ENCODE measurements around the gene FILIP1L.

DNA sequence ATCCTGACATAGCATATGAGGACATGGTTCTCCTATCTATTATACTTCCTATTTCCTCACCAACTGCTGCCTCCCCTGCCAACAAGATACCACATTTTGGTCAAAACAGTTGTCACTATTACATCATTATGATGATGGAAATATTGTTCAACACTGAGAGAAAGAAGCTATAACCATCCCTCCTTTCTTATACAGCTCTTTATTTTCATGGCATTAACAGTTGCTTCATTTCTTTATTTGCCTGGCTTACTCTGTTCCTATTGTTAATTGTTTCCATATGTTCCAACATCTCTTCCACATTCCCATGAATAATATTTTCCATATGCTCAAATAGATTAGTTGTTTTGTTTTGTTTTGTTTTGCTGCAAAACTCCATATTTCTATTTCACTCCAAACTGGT, 40.8 kb upstream of the FILIP1L start:
- TF ChIP-seq, protein P1, sequence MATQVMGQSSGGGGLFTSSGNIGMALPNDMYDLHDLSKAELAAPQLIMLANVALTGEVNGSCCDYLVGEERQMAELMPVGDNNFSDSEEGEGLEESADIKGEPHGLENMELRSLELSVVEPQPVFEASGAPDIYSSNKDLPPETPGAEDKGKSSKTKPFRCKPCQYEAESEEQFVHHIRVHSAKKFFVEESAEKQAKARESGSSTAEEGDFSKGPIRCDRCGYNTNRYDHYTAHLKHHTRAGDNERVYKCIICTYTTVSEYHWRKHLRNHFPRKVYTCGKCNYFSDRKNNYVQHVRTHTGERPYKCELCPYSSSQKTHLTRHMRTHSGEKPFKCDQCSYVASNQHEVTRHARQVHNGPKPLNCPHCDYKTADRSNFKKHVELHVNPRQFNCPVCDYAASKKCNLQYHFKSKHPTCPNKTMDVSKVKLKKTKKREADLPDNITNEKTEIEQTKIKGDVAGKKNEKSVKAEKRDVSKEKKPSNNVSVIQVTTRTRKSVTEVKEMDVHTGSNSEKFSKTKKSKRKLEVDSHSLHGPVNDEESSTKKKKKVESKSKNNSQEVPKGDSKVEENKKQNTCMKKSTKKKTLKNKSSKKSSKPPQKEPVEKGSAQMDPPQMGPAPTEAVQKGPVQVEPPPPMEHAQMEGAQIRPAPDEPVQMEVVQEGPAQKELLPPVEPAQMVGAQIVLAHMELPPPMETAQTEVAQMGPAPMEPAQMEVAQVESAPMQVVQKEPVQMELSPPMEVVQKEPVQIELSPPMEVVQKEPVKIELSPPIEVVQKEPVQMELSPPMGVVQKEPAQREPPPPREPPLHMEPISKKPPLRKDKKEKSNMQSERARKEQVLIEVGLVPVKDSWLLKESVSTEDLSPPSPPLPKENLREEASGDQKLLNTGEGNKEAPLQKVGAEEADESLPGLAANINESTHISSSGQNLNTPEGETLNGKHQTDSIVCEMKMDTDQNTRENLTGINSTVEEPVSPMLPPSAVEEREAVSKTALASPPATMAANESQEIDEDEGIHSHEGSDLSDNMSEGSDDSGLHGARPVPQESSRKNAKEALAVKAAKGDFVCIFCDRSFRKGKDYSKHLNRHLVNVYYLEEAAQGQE (IDR thresholded peaks at IDR 0.05; ENCODE audit: insufficient read depth in 1 of 2, low read depth in 2 of 2, low read length in 2 of 2): no peak
- no peak for TF ChIP-seq POLR2AphosphoS5 (IDR thresholded peaks at IDR 0.05; ENCODE audit: low read depth, low read length)
- TF ChIP-seq SIN3A (IDR thresholded peaks at IDR 0.05; ENCODE audit: borderline replicate concordance, insufficient read depth, low read length): no peak
- no peak for TF ChIP-seq TAF1 (IDR thresholded peaks at IDR 0.05; ENCODE audit: borderline replicate concordance, insufficient read depth, low read length)
